Astrocyte (in vitro differentiated cells and primary cell): ENCODE measurements around the gene UTP18.

Experiments
- CTCF ChIP-seq: IDR thresholded peaks from 2 replicates; pipeline ENCODE4 v1.5.1; 2011; ENCODE audit warnings: low read depth, mild to moderate bottlenecking, inconsistent platforms, low read length, moderate library complexity; ENCODE audit not compliant: insufficient read depth
- EZH2 ChIP-seq: IDR thresholded peaks from 2 replicates; pipeline ENCODE4 v1.6.1; 2012; ENCODE audit warnings: mild to moderate bottlenecking, low read length, inconsistent platforms; ENCODE audit not compliant: insufficient read depth

- no peak for TF ChIP-seq CTCF
- TF ChIP-seq EZH2, result no peak
Observed at GRCh38 chr17:51275381-51275780, 15.0 kb downstream of the UTP18 start.
